DND-41 (cell line): ENCODE data around the gene GSK3A.

Experiments used
- ATAC-seq: fragments of 200-7000 bp; cut with Tn5 transposase; 3 replicates; pipeline ENCODE4 v1.9.1; 2021; ENCODE audit warnings: low read depth; ENCODE audit not compliant: insufficient read depth
- DNase-seq: peaks from one replicate; pipeline ENCODE4 v3.0.0-alpha.2; 2020
- H2AFZ ChIP-seq: 2 replicates; pipeline ENCODE4 v1.6.0; 2012; ENCODE audit warnings: low read depth, low read length
- H3K27ac ChIP-seq: 2 replicates; pipeline ENCODE4 v1.5.1; 2012; ENCODE audit warnings: low read length, inconsistent platforms
- H3K27me3 ChIP-seq: fragments of 200-600 bp; sonication (generic); 2 replicates; pipeline ENCODE4 v1.6.0; 2012; ENCODE audit warnings: low read length, mild to moderate bottlenecking, inconsistent platforms; ENCODE audit not compliant: insufficient read depth, poor library complexity
- H3K36me3 ChIP-seq: 2 replicates; pipeline ENCODE4 v1.5.1; 2012; ENCODE audit warnings: low read length, inconsistent platforms; ENCODE audit not compliant: insufficient read depth
- H3K4me1 ChIP-seq: 2 replicates; pipeline ENCODE4 v1.5.1; 2012; ENCODE audit warnings: mild to moderate bottlenecking, low read length; ENCODE audit not compliant: insufficient read depth
- H3K4me2 ChIP-seq: 2 replicates; pipeline ENCODE4 v1.6.0; 2012; ENCODE audit warnings: mild to moderate bottlenecking, moderate library complexity, low read length, inconsistent platforms; ENCODE audit not compliant: insufficient read depth
- H3K4me3 ChIP-seq, 2 experiments: fragments of 200-600 bp in 1 of 2; shearing (Covaris generic) in 1 of 2; 2 replicates each; pipeline ENCODE4 v1.5.1; 2012 to 2016; ENCODE audit warnings: inconsistent platforms in 2 of 2, low read length in 2 of 2, mild to moderate bottlenecking in 2 of 2, low read depth in 1 of 2, moderate library complexity in 1 of 2
- H3K79me2 ChIP-seq: 2 replicates; pipeline ENCODE4 v1.6.0; 2012; ENCODE audit warnings: low read length, inconsistent platforms; ENCODE audit not compliant: insufficient read depth
- H3K9ac ChIP-seq: 2 replicates; pipeline ENCODE4 v1.6.0; 2012; ENCODE audit warnings: low read depth, mild to moderate bottlenecking, inconsistent platforms, low read length, moderate library complexity
- H3K9me3 ChIP-seq: 2 replicates; pipeline ENCODE4 v1.5.1; 2012; ENCODE audit warnings: low read length, moderate library complexity, mild to moderate bottlenecking, inconsistent platforms; ENCODE audit not compliant: insufficient read depth, severe bottlenecking
- H4K20me1 ChIP-seq: 2 replicates; pipeline ENCODE4 v1.6.0; 2012; ENCODE audit warnings: low read length; ENCODE audit not compliant: insufficient read depth
- CTCF ChIP-seq: IDR thresholded peaks from 2 replicates; pipeline ENCODE4 v1.5.1; 2012; ENCODE audit warnings: borderline replicate concordance, low read length, moderate library complexity, mild to moderate bottlenecking; ENCODE audit not compliant: poor library complexity, severe bottlenecking; ENCODE audit errors: extremely low read depth
- EZH2 ChIP-seq: IDR thresholded peaks from 3 replicates; pipeline ENCODE4 v1.6.1; 2012; ENCODE audit warnings: borderline replicate concordance, low read depth, mild to moderate bottlenecking, moderate library complexity, low read length, inconsistent platforms; ENCODE audit not compliant: severe bottlenecking

The GSK3A gene

GRCh38 chr19:42230571-42230970, 11.8 kb downstream of the GSK3A start:
- Histone ChIP-seq H3K27ac (no peak overlapping the region), H4K20me1 (peaks cover 71% of the 10 kb centered on the region), H3K9me3 (no peaks in the 10 kb centered on the region), H3K36me3 (peaks cover 96% of the 10 kb centered on the region), H3K27me3 (no peaks in the 10 kb centered on the region), H2AFZ (no peak overlapping the region), H3K79me2 (peaks cover 33% of the 10 kb centered on the region), H3K4me3 (no peak overlapping the region), H3K4me1 (no peaks in the 10 kb centered on the region), H3K9ac (no peak overlapping the region), H3K4me2 (no peak overlapping the region)
- TF ChIP-seq CTCF (no peak), EZH2 (no peak)
- ATAC-seq, result no peak
- no peak for DNase-seq

GRCh38 chr19:42229855-42230351, 12.5 kb downstream of the GSK3A start:
- no peaks in the 10 kb centered on the region for H3K9me3 ChIP-seq

GRCh38 chr19:42229301-42229854, 13.0 kb downstream of the GSK3A start:
- Histone ChIP-seq H3K4me2 (no peak overlapping the region), H4K20me1 (peaks cover 73% of the 10 kb centered on the region), H3K27ac (peak overlapping the region; percentile 33; the same call in 1 of the 2 replicates), H2AFZ (no peak overlapping the region), H3K9ac (no peak overlapping the region), H3K79me2 (peaks cover 32% of the 10 kb centered on the region), H3K9me3 (no peaks in the 10 kb centered on the region), H3K4me1 (no peaks in the 10 kb centered on the region), H3K36me3 (peaks cover 96% of the 10 kb centered on the region), H3K4me3 (no peak overlapping the region), H3K27me3 (no peaks in the 10 kb centered on the region)
- no peak for TF ChIP-seq EZH2
- peak; percentile 23 for TF ChIP-seq CTCF
- DNase-seq (no peak), ATAC-seq (peak; percentile 36; the same call in 1 of the 3 replicates)

More at GRCh38 chr19:42229855-42230351, 12.5 kb downstream of the GSK3A start:
- Histone ChIP-seq H3K27ac (peak overlapping the region; percentile 33; the same call in 1 of the 2 replicates), H3K9ac (no peak overlapping the region), H3K4me2 (no peak overlapping the region), H4K20me1 (peaks cover 70% of the 10 kb centered on the region), H3K79me2 (peaks cover 31% of the 10 kb centered on the region), H3K4me1 (no peaks in the 10 kb centered on the region), H3K4me3 (no peak overlapping the region), H3K36me3 (peaks cover 96% of the 10 kb centered on the region), H2AFZ (no peak overlapping the region), H3K27me3 (no peaks in the 10 kb centered on the region)
- ATAC-seq, result no peak
- TF ChIP-seq CTCF (no peak), EZH2 (no peak)
- no peak for DNase-seq
